Measurements from ENCODE around the gene PIP5K1A.

PIP5K1A gene

GRCh38 chr1:151289080-151289935 lies 91.0 kb downstream of the PIP5K1A start:
- no peak for DNase-seq

DNA sequence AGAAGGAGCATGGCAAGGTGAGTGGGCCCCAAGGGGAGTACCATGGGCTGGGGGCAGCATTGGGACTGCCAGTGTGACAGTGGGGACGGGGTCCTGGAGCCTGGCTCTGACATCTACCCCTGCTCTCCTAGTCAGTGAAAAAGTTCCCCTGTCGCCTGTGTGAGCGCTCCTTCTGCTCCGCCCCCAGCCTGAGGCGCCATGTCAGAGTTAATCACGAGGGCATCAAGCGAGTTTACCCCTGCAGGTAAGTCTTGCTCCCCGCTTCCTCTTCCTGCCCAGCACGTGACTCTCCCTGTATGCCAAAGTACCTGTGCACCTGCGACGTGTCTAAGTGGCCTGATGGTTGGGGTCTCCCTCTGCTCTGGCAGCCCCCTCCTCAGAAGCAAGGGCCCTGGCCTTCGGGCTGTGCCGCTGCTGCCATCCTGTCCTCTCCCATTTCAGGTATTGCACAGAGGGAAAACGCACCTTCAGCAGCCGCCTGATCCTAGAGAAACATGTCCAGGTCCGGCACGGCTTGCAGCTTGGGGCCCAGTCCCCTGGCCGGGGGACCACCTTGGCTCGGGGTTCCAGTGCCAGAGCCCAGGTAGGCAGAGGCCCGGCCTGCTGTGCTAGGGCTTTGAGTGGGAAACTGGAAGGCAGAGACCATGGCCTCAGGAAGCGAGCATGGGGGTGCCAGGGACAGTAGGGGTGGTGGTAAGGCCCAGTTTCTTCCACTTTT lies 91.8 kb downstream of the PIP5K1A start:
- no peak for DNase-seq

GRCh38 chr1:151290709-151291303 lies 92.5 kb downstream of the PIP5K1A start:
- no peak for DNase-seq

- DNase-seq, result no peak
Measured at GRCh38 chr1:151292207-151293030, 94.1 kb downstream of the PIP5K1A start.

GRCh38 chr1:151293093-151293492 lies 94.7 kb downstream of the PIP5K1A start:
- no peak for DNase-seq

GRCh38 chr1:151294742-151295462 lies 96.5 kb downstream of the PIP5K1A start:
- peak in 9 of 14 donors; percentile 16 to 63 (median 35) for DNase-seq
